Measurements from ENCODE around the gene HMGCL. TPM values are rescaled to one million over a fixed set of nuclear protein-coding genes. Genes with fewer than 3 reads are reported as not detected.
A peak's percentile ranks its signal among the peaks of the same experiment; 100 is the strongest.

The HMGCL gene
- 10 to 100 TPM; 18.9 to 21.1 TPM for total RNA-seq

DNA sequence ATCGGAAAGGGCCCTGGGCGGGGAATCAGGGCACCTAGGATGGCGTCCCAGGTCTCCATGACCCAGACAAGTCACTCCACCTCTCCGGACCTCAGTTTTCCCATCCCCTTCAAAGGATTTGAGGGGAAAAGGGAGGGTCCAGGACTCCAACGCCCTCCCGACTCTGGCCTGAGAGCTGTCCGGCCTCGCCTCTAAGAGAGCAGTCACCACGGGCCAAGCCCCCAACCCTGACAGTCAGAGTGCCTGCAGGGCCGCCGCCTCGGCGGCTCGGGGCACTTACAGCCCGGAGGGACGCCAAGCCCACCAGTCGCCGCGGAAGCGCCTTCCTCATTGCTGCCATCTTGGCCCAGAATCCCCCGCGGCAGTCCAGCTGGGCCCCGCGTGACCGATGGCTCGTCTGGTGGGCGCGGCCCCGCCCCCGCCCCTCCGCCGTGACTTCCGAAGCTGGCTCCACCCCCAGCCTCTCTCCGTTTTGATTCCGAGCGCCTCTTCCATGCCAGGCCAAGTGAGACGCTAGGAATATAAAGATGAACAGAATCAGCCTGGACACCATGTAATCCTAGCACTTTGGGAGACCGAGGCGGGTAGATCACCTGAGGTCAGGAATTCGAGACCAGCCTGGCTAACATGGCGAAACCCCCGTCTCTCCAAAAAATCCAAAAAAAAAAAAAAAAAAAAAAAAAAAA lies at the start of gene HMGCL:
Gene HMGCL (minus strand): TSS at position 354 of the 686 bp plus-strand sequence. CDS start 14 bp downstream, at position 340.
- Histone ChIP-seq H3K27ac (peak within 1 kb of the TSS; percentile 55 to 94 (median 84)), H3K27me3 (no peaks in the 10 kb centered on the region), H3K9me3 (no peaks in the 10 kb centered on the region), H3K4me3 (peak within 1 kb of the TSS; percentile 72 to 99), H3K4me1 (peaks cover 10% of the 10 kb centered on the region), H3K36me3 (replicated peaks in 1 of 2; ENCODE audit: insufficient read depth in 1 of 2, low read depth in 2 of 2) (no peaks in the 10 kb centered on the region)
- intact Hi-C loops (cut with DNase I), result no loop called here
- ATAC-seq (peak; percentile 99), DNase-seq (peak; percentile 88 to 96 (median 92))
- 0 to 4% methylated on average over 5 to 35 of the region's 42 CpGs for WGBS, 2 donors
- TF ChIP-seq POLR2A (IDR thresholded peaks at IDR 0.05), result peak; percentile 74 to 92 (median 91)
- TF ChIP-seq, protein P1, sequence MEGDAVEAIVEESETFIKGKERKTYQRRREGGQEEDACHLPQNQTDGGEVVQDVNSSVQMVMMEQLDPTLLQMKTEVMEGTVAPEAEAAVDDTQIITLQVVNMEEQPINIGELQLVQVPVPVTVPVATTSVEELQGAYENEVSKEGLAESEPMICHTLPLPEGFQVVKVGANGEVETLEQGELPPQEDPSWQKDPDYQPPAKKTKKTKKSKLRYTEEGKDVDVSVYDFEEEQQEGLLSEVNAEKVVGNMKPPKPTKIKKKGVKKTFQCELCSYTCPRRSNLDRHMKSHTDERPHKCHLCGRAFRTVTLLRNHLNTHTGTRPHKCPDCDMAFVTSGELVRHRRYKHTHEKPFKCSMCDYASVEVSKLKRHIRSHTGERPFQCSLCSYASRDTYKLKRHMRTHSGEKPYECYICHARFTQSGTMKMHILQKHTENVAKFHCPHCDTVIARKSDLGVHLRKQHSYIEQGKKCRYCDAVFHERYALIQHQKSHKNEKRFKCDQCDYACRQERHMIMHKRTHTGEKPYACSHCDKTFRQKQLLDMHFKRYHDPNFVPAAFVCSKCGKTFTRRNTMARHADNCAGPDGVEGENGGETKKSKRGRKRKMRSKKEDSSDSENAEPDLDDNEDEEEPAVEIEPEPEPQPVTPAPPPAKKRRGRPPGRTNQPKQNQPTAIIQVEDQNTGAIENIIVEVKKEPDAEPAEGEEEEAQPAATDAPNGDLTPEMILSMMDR (IDR thresholded peaks at IDR 0.05), result peak in 1 of 7 experiments; percentile 8

DNA sequence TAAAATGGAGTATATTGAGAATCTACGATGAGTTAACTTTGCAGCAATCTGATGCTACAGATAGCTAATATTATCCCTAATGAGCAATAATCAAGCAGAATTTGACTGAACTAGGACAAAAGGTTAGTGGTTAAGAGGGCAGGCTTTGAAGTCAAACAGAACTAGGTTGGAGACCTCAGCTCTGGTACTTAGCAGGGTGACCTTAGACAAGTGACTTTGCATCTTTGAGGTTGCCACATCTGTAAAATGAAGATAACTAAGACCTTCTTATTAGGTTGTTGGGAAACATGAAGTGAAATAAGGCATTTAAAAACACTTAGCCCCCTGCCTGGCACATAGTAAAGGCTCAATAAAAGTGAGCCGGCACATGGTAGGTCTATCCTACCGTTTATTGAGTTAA lies 47.2 kb upstream of the HMGCL start:
- DNase-seq (no peak), ATAC-seq (no peak)
- 70 to 77% methylated on average over 3 of the region's 3 CpGs for WGBS, 2 donors
- Histone ChIP-seq H3K4me3 (no peak overlapping the region), H3K27me3 (no peaks in the 10 kb centered on the region), H3K36me3 (replicated peaks in 1 of 2; ENCODE audit: insufficient read depth in 1 of 2, low read depth in 2 of 2) (no peaks in the 10 kb centered on the region), H3K4me1 (peaks cover 9% of the 10 kb centered on the region), H3K9me3 (no peaks in the 10 kb centered on the region), H3K27ac (no peak overlapping the region)
- TF ChIP-seq, protein P1 (IDR thresholded peaks at IDR 0.05), result no peak
- no peak for TF ChIP-seq POLR2A (IDR thresholded peaks at IDR 0.05)
- intact Hi-C loops (cut with DNase I), result no loop called here

DNA sequence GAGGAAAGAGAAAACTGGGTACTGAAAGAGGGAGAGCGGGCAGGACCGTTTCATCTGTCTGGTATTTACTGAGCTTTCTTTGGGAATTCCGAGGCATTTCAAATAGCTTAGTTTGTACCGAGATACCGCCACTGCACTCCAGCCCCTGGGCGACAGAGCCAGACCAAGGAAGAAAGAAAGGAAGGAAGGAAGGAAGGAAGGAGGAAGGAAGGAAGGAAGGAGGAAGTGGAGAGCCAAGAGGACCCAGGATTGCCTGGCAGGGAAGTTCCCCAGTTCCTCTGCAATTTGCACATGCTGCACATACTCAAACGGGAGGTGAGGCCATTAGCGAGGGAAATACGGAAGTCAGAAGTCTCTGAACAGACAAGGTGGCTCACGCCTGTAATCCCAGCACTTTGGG lies 43.8 kb upstream of the HMGCL start:
- H3K4me3 ChIP-seq, result no peak overlapping the region
- H3K9me3 ChIP-seq, result no peaks in the 10 kb centered on the region
- intact Hi-C loops (cut with DNase I), result no loop called here
- peak overlapping the region in 3 of 4 donors; percentile 53 to 83 (median 79) for H3K27ac ChIP-seq
- no peaks in the 10 kb centered on the region for H3K36me3 ChIP-seq (replicated peaks in 1 of 2; ENCODE audit: insufficient read depth in 1 of 2, low read depth in 2 of 2)
- no peaks in the 10 kb centered on the region for H3K27me3 ChIP-seq
- TF ChIP-seq, protein P1 (IDR thresholded peaks at IDR 0.05), result no peak
- TF ChIP-seq POLR2A (IDR thresholded peaks at IDR 0.05), result no peak
- 48 to 53% methylated on average over 10 of the region's 10 CpGs for WGBS, 2 donors
- peaks cover 30% of the 10 kb centered on the region for H3K4me1 ChIP-seq
- peak in 1 of 4 donors; percentile 28 for DNase-seq
- ATAC-seq, result no peak

DNA sequence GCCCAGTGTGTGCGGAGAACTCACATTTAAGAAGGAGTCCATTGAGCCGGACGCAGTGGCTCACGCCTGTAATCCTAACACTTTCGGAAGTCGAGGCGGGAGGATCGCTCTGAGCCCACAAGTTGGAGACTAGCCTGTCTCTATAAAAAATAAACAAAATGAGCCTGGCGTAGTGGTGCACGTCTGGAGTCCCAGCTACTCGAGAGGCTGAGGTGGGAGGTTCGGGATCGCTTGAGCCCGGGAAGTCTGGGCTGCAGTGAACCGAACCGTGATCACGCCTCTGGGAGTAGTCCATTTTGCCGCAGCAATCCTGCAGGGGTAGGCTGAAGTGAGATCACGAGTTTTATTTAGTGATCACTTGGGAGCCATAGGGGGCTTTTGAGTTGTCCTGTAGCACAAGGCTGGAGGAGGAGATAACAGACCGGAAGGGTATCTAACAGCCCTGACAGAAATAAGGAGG lies 43.4 kb upstream of the HMGCL start:
- no peaks in the 10 kb centered on the region for H3K9me3 ChIP-seq
- no peaks in the 10 kb centered on the region for H3K27me3 ChIP-seq
- no peaks in the 10 kb centered on the region for H3K36me3 ChIP-seq (replicated peaks in 1 of 2; ENCODE audit: insufficient read depth in 1 of 2, low read depth in 2 of 2)
- peak overlapping the region in 1 of 2 donors; percentile 84 for H3K4me3 ChIP-seq
- 5 to 17% methylated on average over 20 of the region's 20 CpGs for WGBS, 2 donors
- intact Hi-C loops (cut with DNase I), result no loop called here
- H3K4me1 ChIP-seq, result peaks cover 30% of the 10 kb centered on the region
- TF ChIP-seq POLR2A (IDR thresholded peaks at IDR 0.05), result no peak
- TF ChIP-seq, protein P1 (IDR thresholded peaks at IDR 0.05), result no peak
- ATAC-seq, result peak; percentile 24
- peak overlapping the region; percentile 8 to 83 (median 66) for H3K27ac ChIP-seq
- DNase-seq, result no peak
